Ovary (tissue), 10 donors: ENCODE data around the gene KLK3. TPM values are rescaled to one million over a fixed set of nuclear protein-coding genes. Genes with fewer than 3 reads are reported as not detected.
"Not testable (repeated sequence)": the region's sequence is repeated elsewhere in the genome, so short reads cannot be mapped to it uniquely, and the experiment has no call there.

Source experiments
- DNase-seq, 5 donors: peaks; one replicate each; pipeline ENCODE4 v3.0.0-alpha.2; 2019 to 2020
- H3K27ac ChIP-seq, 2 donors: fragments of 200-600 bp; one replicate each; pipeline versions ENCODE4 v1.5.1 to v1.8.0; 2019 to 2022
- H3K27me3 ChIP-seq: fragments of 200-600 bp; one replicate; pipeline ENCODE4 v1.8.0; 2022
- H3K36me3 ChIP-seq: fragments of 200-600 bp; sonication (generic); one replicate; pipeline ENCODE4 v1.5.1; 2019
- H3K4me1 ChIP-seq: one replicate; pipeline ENCODE4 v1.8.1; 2013; ENCODE audit warnings: mild to moderate bottlenecking, moderate library complexity; ENCODE audit not compliant: insufficient read depth
- H3K4me3 ChIP-seq: fragments of 200-600 bp; sonication (generic); one replicate; pipeline ENCODE4 v1.5.1; 2017
- H3K9me3 ChIP-seq, 2 donors: fragments of 200-600 bp in 1 of 2; sonication (generic) in 1 of 2; one replicate each; pipeline versions ENCODE4 v1.5.1 to v1.8.1; 2013 to 2019; ENCODE audit warnings: mild to moderate bottlenecking in 1 of 2, moderate library complexity in 1 of 2
- CTCF ChIP-seq, 3 donors: fragments of 450-650 bp in 2 of 3; fragments of 200-600 bp in 1 of 3; IDR thresholded peaks; one replicate each; pipeline versions ENCODE4 v1.5.1 to v1.8.0; 2016 to 2022; ENCODE audit warnings: antibody characterized with exemption in 3 of 3, mild to moderate bottlenecking in 1 of 3
- EP300 ChIP-seq: sonication (generic); formaldehyde crosslinking; IDR thresholded peaks from one replicate; pipeline ENCODE4 v1.6.1; 2017; ENCODE audit warnings: antibody characterized with exemption
- POLR2A ChIP-seq: fragments of 450-650 bp; IDR thresholded peaks from one replicate; pipeline ENCODE4 v1.6.1; 2017; ENCODE audit warnings: antibody characterized with exemption, mild to moderate bottlenecking, moderate library complexity
- WGBS, 3 donors: extraction: QIAGEN DNeasy Blood & Tissue Kit in 1 of 3; methylation state at CpG; one replicate each; pipeline versions ENCODE4 v1.1.5 to v1.1.7; 2013 to 2017; 5-methylcytosine and 5-hydroxymethylcytosine counted together
- intact Hi-C, 4 donors: fragments of 100-400 bp; cut with DNase I; formaldehyde crosslinking; loops; one replicate each; pipeline versions ENCODE4 v1.11.0 to v1.15.1; 2022 to 2023
- long read RNA-seq, 3 donors: library from polyadenylated mRNA in 2 of 3; unstranded in 2 of 3; transcript quantifications; one replicate each; pipeline ENCODE4 v2.0.0 and lab custom pipeline, GENCODE V29; 2021 to 2026
- polyA plus RNA-seq, 2 donors: library from polyadenylated mRNA; stranded (reverse); fragments of 200-250 nt in 1 of 2; fragments of 350-450 nt in 1 of 2; fragmentation: Illumina TruSeq in 1 of 2; extraction: RNeasy Lipid Tissue Mini Kit (QIAGEN cat#74804) in 1 of 2; gene quantifications; one replicate each; pipeline ENCODE4 v1.2.3, GENCODE V29; 2013 to 2014
- total RNA-seq, 7 donors: library from RNA; depleted of rRNA in 2 of 7; stranded (reverse); fragments of >200 nt in 2 of 7; fragmentation: NEBNext Ultra II Directional in 3 of 7; extraction: Animal tissue kit (Norgen Biotek cat#: 25700) in 3 of 7; gene quantifications; one replicate each; pipeline versions ENCODE4 v1.1.0 to v1.2.4, GENCODE V29; 2016 to 2023
- donor health status: DM: no; HTN: no; CAD: no; lungs with moderate emphysema.
- donor health status: DM: no; HTN: no; CAD: no.
- donor health status: Bipolar disorder and iron deficiency.
- donor health status: DM: yes; HTN: yes; CAD: no.
- donor health status: DM: no; HTN: no; CAD: no.
- donor health status: DM: yes; HTN: yes; CAD: no.

Gene KLK3
- total RNA-seq = under 1 TPM in 1 of 7 donors, not detected in 6; 0.20 TPM
- polyA plus RNA-seq = under 1 TPM; 0.13 to 0.24 TPM
- long read RNA-seq, donor 1 = 0 reads
- long read RNA-seq, donor 2 = 0 reads
- long read RNA-seq, donor 3, partial matches to known transcripts = 1 of 2 reads
- long read RNA-seq, donor 3, other reads (novel, unspliced or antisense) = 0 of 2 reads

- Histone ChIP-seq H3K4me3 (no peak within 1 kb of the TSS), H3K27ac (no peak within 1 kb of the TSS), H3K27me3 (no peaks in the 10 kb centered on the region), H3K36me3 (no peaks in the 10 kb centered on the region), H3K9me3 (no peaks in the 10 kb centered on the region), H3K4me1 (no peaks in the 10 kb centered on the region)
- intact Hi-C loops = no loop called here
- no peak for TF ChIP-seq EP300
- no peak for TF ChIP-seq CTCF (IDR thresholded peaks at IDR 0.05)
- no peak for TF ChIP-seq POLR2A
- no peak for DNase-seq
- 53 to 64% (median 58%) methylated on average over 9 of the region's 9 CpGs for WGBS, 3 donors
Measured at GRCh38 chr19:50854636-50855410, at the start of gene KLK3. TSS of gene KLK3 (plus strand) at chr19:50854915. CDS start at chr19:50854956, 41 bp downstream.

GRCh38 chr19:50808856-50809255 lies 45.9 kb upstream of the KLK3 start:
- H3K4me3 ChIP-seq = no peak overlapping the region
- no peak for DNase-seq
- 46 to 60% (median 57%) methylated on average over 1 of the region's 1 CpG for WGBS, 3 donors
- no peaks in the 10 kb centered on the region for H3K9me3 ChIP-seq
- intact Hi-C loops = loop anchor here in 1 of 4 donors (10.0 kb wide), 1 partner anchor 424 kb away; the partner anchor contains the start of gene POLD1
- TF ChIP-seq POLR2A (no peak), CTCF (IDR thresholded peaks at IDR 0.05) (no peak), EP300 (no peak)
- H3K27me3 ChIP-seq = no peaks in the 10 kb centered on the region
- no peak overlapping the region for H3K27ac ChIP-seq
- H3K4me1 ChIP-seq = no peaks in the 10 kb centered on the region
- H3K36me3 ChIP-seq = no peaks in the 10 kb centered on the region

- H3K4me1 ChIP-seq, H3K27me3 ChIP-seq, intact Hi-C loops, H3K36me3 ChIP-seq, H3K9me3 ChIP-seq, H3K4me3 ChIP-seq, DNase-seq, H3K27ac ChIP-seq: not testable (repeated sequence)
- 68 to 76% (median 73%) methylated on average over 3 of the region's 3 CpGs for WGBS, 3 donors
Measured at GRCh38 chr19:50811622-50812238, 43.0 kb upstream of the KLK3 start.

GRCh38 chr19:50812474-50812873 lies 42.2 kb upstream of the KLK3 start:
- DNase-seq = no peak
- H3K9me3 ChIP-seq = no peaks in the 10 kb centered on the region
- no peak overlapping the region for H3K27ac ChIP-seq
- TF ChIP-seq CTCF (IDR thresholded peaks at IDR 0.05) (no peak), POLR2A (no peak), EP300 (no peak)
- intact Hi-C loops = no loop called here
- H3K36me3 ChIP-seq = no peaks in the 10 kb centered on the region
- H3K27me3 ChIP-seq = no peaks in the 10 kb centered on the region
- 60 to 69% (median 68%) methylated on average over 3 of the region's 3 CpGs for WGBS, 3 donors
- H3K4me3 ChIP-seq = no peak overlapping the region
- no peaks in the 10 kb centered on the region for H3K4me1 ChIP-seq

GRCh38 chr19:50814883-50815282 lies 39.8 kb upstream of the KLK3 start:
- 69 to 79% (median 69%) methylated on average over 5 of the region's 5 CpGs for WGBS, 3 donors

More at GRCh38 chr19:50814883-50815282, 39.8 kb upstream of the KLK3 start:
- TF ChIP-seq CTCF (IDR thresholded peaks at IDR 0.05) (no peak), POLR2A (no peak), EP300 (no peak)
- intact Hi-C loops = no loop called here
- no peak for DNase-seq
- Histone ChIP-seq H3K27me3 (no peaks in the 10 kb centered on the region), H3K4me3 (no peak overlapping the region), H3K9me3 (no peaks in the 10 kb centered on the region), H3K27ac (no peak overlapping the region), H3K4me1 (no peaks in the 10 kb centered on the region), H3K36me3 (no peaks in the 10 kb centered on the region)
